ENCODE data around the gene TNFRSF11A.

Gene TNFRSF11A

DNA sequence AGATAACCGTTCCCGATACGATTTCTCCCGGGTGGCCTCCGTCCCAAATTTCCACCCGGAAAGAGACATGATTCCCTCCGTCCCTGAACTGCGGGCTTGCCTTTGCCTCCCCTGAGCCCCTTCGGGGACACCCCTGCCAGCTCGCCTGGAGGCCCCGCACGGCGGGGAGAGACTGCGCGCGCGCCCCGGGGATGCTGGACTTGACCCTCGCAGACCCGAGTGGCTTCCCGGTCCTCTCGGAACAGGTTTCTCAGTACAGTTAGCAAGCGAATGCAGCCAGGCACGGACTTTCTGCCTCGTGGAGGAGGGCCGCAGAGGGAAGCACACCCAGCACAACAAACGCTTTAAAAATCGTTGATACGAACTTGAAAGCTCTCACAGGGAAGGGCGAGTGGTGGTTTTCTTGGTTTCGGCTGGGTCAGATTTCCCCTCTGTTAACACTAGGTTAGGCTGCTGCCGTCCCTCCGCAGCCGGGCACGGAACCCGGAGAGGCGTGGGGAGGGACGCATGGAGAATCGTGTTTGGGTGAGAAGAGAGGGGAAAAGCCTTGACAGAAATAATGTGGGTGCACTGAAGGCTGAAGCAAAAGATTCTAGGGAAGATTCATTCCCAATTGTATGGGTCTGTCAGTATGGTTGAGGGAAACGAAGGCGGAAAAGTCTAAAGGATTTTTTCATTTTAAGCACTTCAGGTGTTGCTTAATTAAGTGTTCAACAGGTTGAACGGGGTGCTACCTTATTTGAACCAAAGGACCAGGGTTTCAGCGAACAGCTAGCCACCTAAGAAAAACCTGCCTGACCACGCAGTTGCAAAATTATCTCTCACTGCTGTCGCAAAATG is 916 bp downstream of the TNFRSF11A start:
- DNase-seq (ENCODE audit: low read depth) = no peak

DNA sequence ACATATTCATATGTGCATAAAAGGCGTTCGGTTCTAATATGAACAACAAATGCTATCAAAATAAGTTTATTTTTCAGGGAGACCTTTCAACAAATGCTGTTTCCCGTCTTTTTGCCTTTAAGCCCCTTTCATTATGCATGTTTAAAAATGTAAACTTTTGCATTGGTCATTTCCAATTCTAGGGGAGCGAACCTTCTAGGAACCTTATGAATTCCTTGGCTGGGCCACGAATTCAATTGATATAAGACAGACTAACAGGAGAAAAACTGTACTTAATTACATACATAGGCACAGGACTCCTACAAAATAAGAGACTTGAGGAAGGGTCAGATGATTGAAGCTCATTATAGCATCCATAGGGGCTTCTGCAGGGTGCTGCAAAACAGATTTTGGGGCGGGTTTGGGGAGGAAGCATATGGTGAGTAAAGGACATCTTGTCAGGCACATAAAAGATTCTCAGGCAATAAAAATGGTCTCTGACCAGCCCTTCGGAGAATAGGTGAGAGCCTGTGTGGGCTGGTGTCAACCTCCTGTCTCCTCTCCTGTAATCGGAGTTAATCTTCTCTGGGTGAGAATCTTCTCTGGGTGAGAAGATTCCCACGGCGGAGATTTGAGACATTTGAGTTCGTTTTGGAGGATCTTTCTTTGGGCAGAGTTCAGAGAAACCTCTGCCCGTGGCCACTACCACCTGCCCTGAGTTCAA is 1.7 kb downstream of the TNFRSF11A start:
- no peak for DNase-seq (ENCODE audit: low read depth)

DNA sequence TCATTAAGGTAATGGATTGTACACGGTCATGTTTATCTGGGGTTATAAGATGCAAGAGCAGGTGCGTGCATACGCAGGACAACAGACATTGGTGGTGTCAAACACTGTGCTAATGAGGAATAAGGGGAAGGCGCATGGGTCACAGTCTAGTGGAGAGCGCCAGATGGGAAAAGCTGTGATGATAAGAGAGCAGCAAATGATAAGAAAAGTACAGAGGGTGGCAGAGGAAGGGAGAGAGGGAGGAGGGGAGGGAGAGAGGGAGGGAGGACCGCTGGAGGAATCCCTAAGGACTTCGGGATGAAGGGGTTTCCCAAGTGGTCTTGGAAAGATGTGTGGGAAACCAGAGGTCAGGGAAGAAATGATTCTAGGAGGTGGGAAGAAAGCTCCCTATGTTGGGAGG is 2.9 kb downstream of the TNFRSF11A start:
- DNase-seq (ENCODE audit: low read depth) = no peak

DNA sequence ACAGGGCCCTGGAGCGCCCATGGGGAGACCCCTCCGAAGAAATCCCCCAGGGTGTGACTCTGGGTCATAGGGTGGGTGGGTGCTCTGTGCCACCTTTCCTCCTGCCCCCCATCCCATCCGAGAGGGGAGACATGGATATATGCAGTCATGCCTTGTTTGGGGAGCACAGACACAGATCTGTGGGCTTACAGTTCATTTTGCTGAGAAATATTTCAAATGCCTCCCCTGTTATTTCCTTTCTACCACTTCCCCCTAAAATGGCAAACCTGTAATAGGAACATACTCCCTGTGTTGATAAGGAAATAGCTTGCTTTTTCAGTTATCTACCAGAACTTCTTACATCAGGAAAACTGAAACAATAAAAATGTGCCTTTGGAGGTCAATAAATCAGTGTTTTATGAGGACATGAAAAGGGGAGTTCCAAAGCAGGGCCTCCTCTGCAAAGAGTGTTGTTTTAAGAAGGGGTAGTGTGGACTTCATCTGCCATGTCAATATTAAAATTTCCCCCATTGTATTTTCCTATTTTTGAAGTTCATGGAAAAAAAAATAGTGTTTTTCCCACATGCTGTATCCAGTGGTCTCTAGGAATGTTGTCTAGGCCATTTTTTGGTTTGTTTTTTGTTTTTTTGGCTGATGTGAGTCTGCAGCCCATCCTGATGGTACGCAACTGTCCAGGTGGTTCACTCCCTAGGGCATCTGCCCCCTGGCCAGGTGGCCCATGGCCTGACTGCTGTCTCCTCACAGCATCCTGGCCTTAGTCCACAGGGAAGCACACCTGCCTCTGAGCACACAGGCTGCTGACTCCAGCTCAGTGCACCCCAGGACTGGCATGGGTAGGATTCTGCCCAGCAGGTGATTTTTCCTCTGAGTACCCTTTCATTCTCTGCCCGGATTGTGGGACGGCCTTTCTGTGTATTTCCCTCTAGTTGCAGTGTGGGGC is 3.7 kb downstream of the TNFRSF11A start:
- DNase-seq (ENCODE audit: low read depth) = no peak

DNA sequence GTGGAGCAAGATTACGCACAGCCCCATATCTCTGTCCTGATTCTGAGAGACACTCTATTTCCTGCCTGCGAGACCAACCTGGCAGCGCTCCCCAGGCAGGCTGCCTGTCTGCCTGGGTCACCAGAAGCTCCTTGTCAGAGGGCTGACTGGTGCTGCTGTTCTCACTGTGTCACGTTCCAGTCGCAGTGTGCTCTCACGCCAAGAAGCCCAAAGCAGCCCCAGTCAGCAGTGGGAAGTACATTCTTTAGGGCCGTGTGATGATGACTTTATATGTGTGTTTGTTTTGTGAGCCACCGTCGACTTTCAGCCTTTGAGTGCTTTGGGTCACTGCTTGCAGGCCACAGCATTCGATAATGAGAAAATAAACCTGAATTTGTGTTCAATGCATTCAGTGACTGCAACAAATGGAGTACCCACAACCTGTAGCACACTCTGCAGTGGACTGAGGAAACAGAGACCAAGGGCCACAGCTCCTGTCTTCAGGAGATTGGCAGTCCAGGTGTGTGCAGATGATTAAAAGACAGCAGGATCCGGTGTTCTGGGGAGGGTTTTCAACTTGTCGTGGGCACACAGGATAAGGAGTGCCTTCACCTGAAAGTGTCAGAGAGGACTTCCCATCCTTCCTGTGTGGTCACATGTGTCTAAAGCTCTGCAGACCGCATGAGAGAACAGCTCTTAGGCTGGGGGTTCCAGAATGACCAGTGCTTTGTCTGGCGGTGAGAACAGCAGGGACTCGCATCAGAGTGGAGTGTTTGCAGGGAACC is 4.8 kb downstream of the TNFRSF11A start:
- DNase-seq (ENCODE audit: low read depth) = no peak

DNA sequence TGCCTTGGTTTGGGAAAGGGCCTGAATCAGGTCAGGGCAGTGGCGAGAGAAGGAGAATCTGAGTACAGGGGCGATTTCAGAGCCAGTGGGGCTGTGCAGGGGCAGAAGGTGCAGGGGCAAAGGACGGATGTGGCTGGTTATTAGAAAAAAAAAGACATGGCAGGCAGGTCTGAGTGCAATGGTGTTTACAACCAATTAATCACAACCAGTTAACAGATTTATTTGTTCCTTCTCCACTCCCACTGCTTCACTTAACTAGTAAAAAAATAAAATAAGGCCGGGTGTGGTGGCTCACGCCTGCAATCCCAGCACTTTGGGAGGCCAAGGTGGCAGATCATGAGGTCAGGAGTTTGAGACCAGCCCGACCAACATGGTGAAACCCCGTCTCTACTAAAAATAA is 5.5 kb downstream of the TNFRSF11A start:
- no peak for DNase-seq (ENCODE audit: low read depth)

DNA sequence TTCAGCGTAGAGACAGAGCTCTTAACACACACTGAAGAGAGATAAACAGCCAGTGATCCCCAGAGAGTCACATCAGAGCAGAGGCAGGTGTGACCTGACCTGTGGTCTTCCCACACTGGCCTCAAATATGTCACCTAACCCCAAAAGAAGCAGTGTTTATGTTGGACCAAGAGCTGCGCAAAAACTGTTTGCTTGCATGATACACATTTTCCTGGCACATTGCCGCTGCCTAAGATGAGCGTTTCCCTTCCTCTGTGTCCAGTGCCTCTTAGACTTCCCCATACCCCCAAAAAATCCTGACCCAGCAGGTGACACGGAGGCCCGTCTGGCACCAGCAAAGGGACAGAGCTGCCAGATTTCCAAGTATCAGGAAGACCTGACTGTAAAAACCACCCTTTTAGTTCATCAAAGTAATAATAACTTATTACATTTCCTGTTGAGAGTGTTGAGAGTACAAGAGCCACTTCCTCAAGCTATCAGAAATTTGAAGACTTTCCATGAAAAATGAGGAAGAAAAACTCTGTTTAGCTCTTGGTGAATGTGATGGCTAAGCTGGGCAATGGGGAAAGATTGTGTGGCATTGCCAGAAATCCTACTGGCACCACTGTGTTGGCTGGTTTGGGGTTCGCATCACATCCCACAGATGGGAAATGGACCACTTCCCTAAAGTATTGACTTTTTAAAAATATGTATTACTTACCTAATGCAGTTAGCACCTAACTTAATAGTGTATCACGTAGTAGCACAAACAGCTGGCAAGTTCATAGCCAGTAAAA is 6.7 kb downstream of the TNFRSF11A start:
- DNase-seq (ENCODE audit: low read depth) = no peak

DNA sequence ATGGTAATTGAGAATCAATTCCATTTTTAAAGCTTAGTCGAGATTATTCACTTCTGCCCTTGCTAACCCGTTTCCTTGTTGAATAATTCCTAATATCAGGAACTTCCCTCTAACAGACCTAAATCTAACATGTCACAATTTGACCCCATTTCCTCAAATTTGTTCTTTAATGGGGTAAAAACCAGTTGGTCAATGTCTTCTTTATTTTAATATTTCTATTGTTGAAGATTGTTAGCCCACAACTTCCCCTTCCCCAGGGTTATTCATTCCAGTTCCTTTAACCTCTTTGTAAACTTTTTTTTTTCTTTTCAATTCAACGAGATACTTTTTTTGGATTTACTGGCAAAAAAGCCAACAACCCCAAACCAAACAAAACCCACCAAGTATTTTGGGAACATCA is 7.3 kb downstream of the TNFRSF11A start:
- DNase-seq (ENCODE audit: low read depth) = no peak

DNA sequence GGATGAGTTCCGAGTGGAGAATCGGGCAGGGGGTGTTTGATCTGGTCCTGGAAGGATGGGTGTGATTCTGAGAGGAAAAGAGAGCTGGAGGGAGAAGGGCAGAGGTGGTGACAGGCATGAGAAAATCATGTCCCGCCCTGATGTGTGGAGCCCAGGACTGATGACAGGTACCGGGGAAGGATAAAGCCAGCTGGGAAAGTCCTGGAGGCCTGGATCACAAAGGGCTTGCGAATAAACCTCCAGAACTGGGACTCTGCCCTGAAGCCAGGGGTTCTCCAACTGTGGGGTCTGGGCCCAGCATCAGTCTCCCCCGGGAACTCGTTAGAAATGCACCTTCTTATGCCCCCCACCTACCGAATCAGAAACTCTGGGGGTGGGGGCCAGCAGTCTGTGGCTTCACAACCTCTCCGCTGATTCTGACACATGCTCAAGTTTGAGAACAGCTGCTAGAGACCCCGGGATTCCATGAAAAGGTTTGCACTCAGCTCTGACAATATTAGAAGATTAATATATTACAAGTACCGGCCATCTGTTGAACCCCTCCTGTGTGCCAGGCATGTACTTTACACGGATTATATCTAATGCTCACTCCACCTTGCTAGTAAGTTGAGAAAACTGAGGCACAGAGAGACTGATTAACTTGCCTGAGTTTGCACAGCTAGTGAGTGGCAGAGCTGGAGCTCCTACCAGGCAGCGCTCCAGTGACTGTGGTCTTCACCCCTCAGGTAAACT is 8.0 kb downstream of the TNFRSF11A start:
- no peak for DNase-seq (ENCODE audit: low read depth)

DNA sequence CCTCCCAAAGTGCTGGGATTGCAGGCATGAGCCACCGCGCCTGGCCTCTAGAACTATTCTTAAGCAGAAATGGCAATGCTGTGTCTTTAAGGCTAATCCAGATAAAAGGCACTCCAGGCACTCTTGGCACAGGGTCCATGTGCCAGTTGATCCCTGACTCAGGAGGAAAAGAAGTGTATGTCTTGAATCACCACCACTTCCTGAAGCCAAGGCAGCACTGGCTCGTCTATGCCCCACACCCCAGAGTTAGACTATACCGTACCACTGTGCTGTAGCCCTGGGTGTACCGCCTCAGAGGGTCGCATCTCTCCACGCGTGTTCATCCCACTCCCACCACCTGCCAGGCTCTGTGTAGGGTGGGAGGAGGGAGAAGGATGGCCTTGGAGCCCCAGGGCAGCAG is 9.0 kb downstream of the TNFRSF11A start:
- DNase-seq (ENCODE audit: low read depth) = no peak

DNA sequence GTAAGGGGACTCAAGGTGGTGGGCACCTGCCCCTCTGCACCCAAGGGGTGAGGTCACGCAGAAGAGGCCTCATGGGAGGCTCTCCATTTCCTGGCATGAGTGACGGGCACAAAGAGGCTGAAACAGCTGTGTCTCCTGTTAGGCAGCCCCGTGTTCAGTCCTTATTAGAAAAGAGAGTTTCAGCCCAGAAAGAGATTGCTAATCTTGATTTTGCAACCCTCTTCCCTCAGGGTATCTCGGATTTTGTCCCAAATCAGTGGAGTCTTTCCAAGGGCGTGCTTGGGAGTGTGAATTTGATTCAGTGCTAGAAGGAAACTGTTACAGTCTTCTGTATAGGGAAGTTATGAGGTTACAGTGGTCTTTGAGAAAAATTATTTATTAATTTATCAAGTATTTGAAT is 10.4 kb downstream of the TNFRSF11A start:
- no peak for DNase-seq (ENCODE audit: low read depth)

DNA sequence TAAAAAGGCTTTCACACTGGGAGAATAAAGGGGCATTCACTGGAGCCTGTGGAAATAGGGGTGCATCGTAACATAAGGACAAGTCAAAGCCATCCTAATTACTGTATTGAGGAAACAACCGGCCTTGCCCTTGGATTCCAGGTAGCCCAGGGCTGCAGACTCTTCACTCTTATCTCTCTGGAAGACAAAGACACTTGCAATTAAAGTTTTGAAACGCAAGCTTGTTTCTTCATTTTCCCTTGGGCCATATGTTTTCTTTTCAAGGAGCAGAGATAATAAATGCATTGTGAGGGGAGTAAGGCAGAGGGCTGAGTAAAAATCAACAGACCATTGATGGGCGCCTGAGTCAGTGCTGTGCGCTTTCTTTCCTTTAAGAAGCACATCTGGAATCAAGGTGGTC is 11.5 kb downstream of the TNFRSF11A start:
- no peak for DNase-seq (ENCODE audit: low read depth)

DNA sequence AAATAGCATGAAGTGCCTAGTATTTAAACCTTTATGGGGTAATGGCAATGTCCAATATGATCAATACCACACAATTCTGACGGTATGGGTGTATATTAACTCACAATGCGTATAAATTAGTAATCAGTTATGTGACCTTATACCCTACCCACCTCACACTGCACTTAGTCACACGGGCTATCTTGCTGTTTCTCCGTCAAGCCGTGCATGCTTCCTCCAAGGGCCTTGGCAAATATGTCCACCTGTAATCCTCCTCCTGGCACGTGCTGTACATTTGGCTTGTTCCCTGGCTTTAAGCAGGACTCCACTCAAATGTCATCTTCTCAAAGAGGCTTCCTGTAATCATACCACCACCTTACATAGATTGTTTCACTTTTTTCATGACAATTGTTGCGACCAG is 12.2 kb downstream of the TNFRSF11A start:
- no peak for DNase-seq (ENCODE audit: low read depth)

DNA sequence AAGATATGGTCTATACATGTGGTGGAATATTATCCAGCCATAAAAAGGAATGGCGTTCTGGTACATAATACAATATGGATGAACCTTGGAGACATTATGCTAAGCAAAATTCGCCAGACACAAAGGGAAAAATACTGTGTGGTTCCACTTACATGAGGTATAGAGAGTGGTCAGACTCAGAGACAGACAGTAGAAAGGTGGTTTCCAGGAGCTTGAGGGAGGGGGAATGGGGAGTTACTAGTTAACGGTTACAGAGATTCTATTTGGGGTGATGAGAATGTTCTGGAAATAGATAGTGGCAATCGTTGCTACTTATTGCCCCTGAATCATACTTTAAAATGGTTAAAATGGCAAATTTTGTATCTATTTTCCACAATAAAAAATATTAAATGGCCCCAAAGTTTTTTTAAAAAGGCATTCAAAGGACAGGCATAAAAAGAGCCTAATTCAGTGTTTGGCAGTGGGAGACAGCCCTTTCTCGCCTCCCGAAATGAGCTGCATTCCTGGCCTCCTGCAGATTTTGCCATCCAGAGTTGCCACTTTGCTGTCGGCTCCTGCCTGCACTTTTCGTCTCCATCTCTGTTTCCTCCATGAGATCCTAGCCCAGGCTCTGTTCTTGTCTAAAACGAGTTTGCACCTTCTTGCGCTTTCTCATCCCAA is 13.5 kb downstream of the TNFRSF11A start:
- DNase-seq (ENCODE audit: low read depth) = no peak

DNA sequence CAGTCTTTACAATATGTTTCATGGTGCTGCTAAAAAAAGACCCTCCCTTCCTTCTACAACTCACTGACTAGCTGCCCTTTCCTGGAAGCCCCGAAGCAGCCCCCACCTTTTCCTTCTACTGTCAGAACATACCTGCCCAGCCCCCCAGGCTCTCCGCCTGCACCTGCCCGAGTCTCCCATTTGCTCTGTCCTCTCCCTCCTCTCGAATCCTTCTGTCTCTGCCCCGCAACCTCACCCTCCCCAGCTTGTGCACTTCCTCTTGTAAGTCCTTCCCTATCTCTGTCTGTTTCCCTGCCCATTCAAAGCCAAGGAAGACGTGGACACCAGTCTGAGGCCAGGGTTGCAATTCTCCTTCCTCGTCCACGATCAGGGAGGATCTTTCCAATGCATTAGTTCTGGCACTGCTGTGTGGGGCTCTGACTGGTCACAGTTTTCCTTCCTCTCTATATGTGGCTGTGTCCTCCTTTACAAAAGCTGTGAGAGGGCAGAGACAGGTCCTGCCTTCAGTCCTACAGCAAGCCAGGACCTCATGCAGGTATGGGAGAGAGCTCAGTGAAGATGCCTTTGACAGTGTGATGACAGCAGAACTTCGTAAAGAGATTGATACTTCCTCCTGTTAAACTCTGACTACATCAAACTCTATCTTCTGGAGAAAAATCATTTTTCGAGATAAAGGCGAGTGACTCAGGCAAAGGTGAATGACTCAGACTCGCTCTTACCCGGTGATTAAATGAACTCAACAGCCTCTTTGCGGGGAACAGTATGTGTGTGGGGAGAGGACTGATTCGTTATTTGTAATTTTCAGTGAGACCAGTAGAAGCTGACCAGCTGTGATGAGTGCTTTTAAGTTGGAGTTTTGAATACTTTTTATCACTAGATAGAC is 14.2 kb downstream of the TNFRSF11A start:
- DNase-seq (ENCODE audit: low read depth) = no peak

DNA sequence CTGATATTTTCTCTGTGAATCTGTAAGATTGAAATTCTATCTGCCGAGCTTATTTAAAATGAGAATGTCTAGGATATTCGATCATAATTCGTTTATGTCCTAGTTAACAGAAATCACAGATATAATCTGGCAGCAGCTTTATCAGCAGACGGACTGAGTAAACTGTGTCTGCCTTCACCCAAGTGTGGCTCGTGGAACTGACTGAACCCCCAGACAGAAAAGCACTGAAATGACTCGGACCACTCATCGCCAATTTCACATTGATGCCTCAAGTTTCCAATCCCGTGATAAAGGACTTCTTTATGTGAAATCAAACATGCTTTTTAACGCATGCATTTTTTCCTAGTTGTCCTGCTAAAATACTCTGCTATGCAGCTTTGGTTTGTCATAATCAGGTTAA is 15.9 kb downstream of the TNFRSF11A start:
- no peak for DNase-seq (ENCODE audit: low read depth)

DNA sequence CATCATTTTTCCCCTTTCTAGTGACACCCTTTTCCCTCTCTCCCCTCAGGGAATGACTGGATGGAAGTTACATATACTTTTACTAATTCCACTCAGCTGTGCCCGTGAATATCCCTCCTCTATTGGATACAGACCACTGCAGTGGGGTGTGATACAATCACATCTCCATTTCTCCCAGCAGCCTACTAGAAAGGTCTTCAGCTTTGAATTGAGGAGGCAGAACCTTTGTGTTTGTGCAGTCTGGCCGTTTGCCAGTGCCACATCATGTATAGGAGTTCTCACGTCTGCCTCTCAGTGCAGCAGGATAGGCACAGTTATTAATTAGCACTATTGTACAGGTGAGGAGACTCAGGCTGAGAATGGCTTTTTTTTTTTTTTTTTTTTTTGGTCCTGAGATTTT is 16.4 kb downstream of the TNFRSF11A start:
- DNase-seq (ENCODE audit: low read depth) = no peak

DNA sequence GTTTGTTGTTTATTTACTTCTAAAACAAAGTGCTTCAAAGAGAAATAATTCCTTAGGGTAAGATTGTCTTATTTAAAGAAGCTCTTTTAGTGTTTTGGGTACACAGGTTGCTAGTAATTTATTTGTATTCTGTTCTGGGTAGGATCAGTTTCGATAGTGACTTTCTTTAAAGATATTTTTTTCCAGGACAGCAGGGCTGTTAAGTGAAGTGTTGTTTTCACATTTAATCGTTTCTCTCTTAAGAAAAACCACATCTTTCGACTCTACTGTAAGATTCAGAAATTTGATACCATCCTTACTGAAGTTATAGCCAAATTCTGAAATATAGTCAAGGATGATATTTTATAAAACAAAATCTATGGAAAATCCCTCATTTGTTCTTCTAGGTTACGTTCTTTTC is 17.8 kb downstream of the TNFRSF11A start:
- DNase-seq (ENCODE audit: low read depth) = no peak

DNA sequence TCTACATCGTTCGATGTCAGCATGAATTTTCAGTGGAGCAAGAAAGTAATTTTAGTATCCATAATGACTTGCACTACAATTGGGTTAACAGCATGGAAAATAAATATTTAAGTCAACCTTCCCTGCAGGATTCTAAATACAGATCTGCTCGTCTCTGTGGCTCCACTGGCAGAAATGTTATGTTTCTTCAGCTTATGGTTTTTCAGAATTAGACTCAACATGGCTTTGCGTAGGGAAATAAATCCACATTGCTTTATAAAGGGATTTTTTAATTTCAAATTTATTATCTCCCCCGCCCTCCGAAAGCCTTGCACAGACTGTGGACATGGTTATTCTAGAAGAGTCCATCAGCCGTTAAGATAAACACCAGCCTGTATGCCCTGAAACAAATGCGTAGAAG is 18.2 kb downstream of the TNFRSF11A start:
- no peak for DNase-seq (ENCODE audit: low read depth)

Measured in fibroblast of the conjunctiva (primary cell).